ENCODE results near the gene OLAH. TPM values are rescaled to one million over a fixed set of nuclear protein-coding genes. Genes with fewer than 3 reads are reported as not detected.

The OLAH gene
- total RNA-seq, 3 donors from 2014 or later (not counting 1 experiment from before 2014, with no cell fraction given), result not detected

- Mint-ChIP-seq H3K27ac (no peak overlapping the region), H3K4me1 (peaks cover 0 to 10% of the 10 kb centered on the region in 2 donors), H3K9me3 (no peaks in the 10 kb centered on the region), H3K27me3 (ENCODE audit: low read depth in 2 of 2) (no peaks in the 10 kb centered on the region), H3K36me3 (no peaks in the 10 kb centered on the region), H3K4me3 (peak overlapping the region; percentile 26)
- ATAC-seq, result peak in 2 of 3 donors; percentile 13 to 21
- Histone ChIP-seq H3K4me1 (ENCODE audit: control insufficient read depth, insufficient read depth, low read length) (peaks cover 12% of the 10 kb centered on the region), H3K4me3 (ENCODE audit: low read length) (no peak overlapping the region), H3K27ac (ENCODE audit: low read length) (no peak overlapping the region), H3K27me3 (ENCODE audit: control insufficient read depth, insufficient read depth, low read length) (no peaks in the 10 kb centered on the region), H3K36me3 (ENCODE audit: control insufficient read depth, insufficient read depth, low read length) (no peaks in the 10 kb centered on the region), H3K9me3 (ENCODE audit: control insufficient read depth, insufficient read depth, low read length) (no peaks in the 10 kb centered on the region)
- no peak for TF ChIP-seq CTCF (IDR thresholded peaks at IDR 0.05)
- intact Hi-C loops (cut with micrococcal nuclease), result no loop called here
- DNase-seq, result peak in 1 of 2 donors; percentile 54
- 82% methylated on average over 6 of the region's 7 CpGs for WGBS (ENCODE audit: insufficient coverage)
These were observed 40.8 kb downstream of the OLAH start for GRCh38 chr10:15084502-15084922.

- Mint-ChIP-seq H3K4me1 (peaks cover 0 to 10% of the 10 kb centered on the region in 2 donors), H3K27ac (peak within 1 kb of the TSS in 1 of 2 donors; percentile 82), H3K9me3 (no peaks in the 10 kb centered on the region), H3K27me3 (ENCODE audit: low read depth in 2 of 2) (no peaks in the 10 kb centered on the region), H3K4me3 (peak within 1 kb of the TSS; percentile 80), H3K36me3 (no peaks in the 10 kb centered on the region)
- Histone ChIP-seq H3K4me3 (ENCODE audit: low read length) (peak within 1 kb of the TSS; percentile 41), H3K9me3 (ENCODE audit: control insufficient read depth, insufficient read depth, low read length) (no peaks in the 10 kb centered on the region), H3K4me1 (ENCODE audit: control insufficient read depth, insufficient read depth, low read length) (peaks cover 12% of the 10 kb centered on the region), H3K27me3 (ENCODE audit: control insufficient read depth, insufficient read depth, low read length) (no peaks in the 10 kb centered on the region), H3K27ac (ENCODE audit: low read length) (no peak within 1 kb of the TSS), H3K36me3 (ENCODE audit: control insufficient read depth, insufficient read depth, low read length) (no peaks in the 10 kb centered on the region)
- intact Hi-C loops (cut with micrococcal nuclease), result loop anchor here (1.0 kb wide), 1 partner anchor 9 kb away; the partner anchor contains the start of gene RPP38
- WGBS (ENCODE audit: insufficient coverage), result under 1% methylated on average over 55 of the region's 63 CpGs
- ATAC-seq (peak; percentile 99), DNase-seq (peak; percentile 82 to 87)
- TF ChIP-seq CTCF (IDR thresholded peaks at IDR 0.05), result peak; percentile 43
These were observed 44.9 kb downstream of the OLAH start, which contains the start of gene ACBD7 for GRCh38 chr10:15088428-15089261. Gene ACBD7, minus strand, starts transcription at chr10:15088776. Its CDS starts 48 bp downstream, at chr10:15088728.

- Mint-ChIP-seq H3K27ac (no peak overlapping the region), H3K27me3 (ENCODE audit: low read depth in 2 of 2) (no peaks in the 10 kb centered on the region), H3K36me3 (no peaks in the 10 kb centered on the region), H3K4me3 (no peak overlapping the region), H3K4me1 (peaks cover 3 to 11% of the 10 kb centered on the region in 2 donors), H3K9me3 (no peaks in the 10 kb centered on the region)
- no peak for DNase-seq
- no peak overlapping the region for H3K27ac ChIP-seq (ENCODE audit: low read length)
- no peaks in the 10 kb centered on the region for H3K9me3 ChIP-seq (ENCODE audit: control insufficient read depth, insufficient read depth, low read length)
- no peaks in the 10 kb centered on the region for H3K27me3 ChIP-seq (ENCODE audit: control insufficient read depth, insufficient read depth, low read length)
- no peak for TF ChIP-seq CTCF (IDR thresholded peaks at IDR 0.05)
- H3K4me3 ChIP-seq (ENCODE audit: low read length), result no peak overlapping the region
- H3K4me1 ChIP-seq (ENCODE audit: control insufficient read depth, insufficient read depth, low read length), result peaks cover 16% of the 10 kb centered on the region
- no peaks in the 10 kb centered on the region for H3K36me3 ChIP-seq (ENCODE audit: control insufficient read depth, insufficient read depth, low read length)
- intact Hi-C loops (cut with micrococcal nuclease), result no loop called here
- ATAC-seq, result no peak
- WGBS (ENCODE audit: insufficient coverage), result 85% methylated on average over 5 of the region's 5 CpGs
These were observed 47.7 kb downstream of the OLAH start for GRCh38 chr10:15091418-15091817.

Measured in natural killer cell (primary cell).